Ishikawa (cell line): ENCODE measurements around the gene UNC5C.

ENCODE experiments used
- MAX ChIP-seq: IDR thresholded peaks from 2 replicates; pipeline ENCODE4 v1.6.1; 2012
- NFIC ChIP-seq: IDR thresholded peaks from 2 replicates; pipeline ENCODE4 v1.6.1; 2012
- RAD21 ChIP-seq: IDR thresholded peaks from 2 replicates; pipeline ENCODE4 v1.6.1; 2012; ENCODE audit warnings: low read depth
- YY1 ChIP-seq: IDR thresholded peaks from 2 replicates; pipeline ENCODE4 v1.6.1; 2012; ENCODE audit warnings: low read depth

DNA sequence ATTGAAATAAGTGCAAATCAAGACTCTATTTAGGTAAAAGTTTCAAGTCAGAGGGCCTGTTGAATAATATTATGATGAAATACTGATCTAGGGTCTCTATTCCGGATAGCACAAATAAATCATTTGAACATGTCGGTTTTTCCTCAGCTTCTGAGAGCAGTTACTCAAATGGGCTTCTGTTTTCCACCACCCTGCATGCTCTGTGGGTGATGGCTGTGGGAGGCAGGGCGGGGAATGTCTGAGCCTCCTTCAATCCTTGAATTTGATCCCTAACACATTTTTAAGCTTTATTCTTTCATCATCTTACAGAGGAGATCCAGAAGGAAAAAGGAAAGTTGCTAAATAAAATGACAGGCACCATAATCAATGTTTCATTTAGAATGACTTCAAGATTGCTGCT lies 8.5 kb downstream of the UNC5C start:
- TF ChIP-seq MAX (no peak), NFIC (no peak), YY1 (no peak), RAD21 (no peak)
